ENCODE data around the gene HMBS.
"Not testable (repeated sequence)": the region's sequence is repeated elsewhere in the genome, so short reads cannot be mapped to it uniquely, and the experiment has no call there.

Gene HMBS

DNA sequence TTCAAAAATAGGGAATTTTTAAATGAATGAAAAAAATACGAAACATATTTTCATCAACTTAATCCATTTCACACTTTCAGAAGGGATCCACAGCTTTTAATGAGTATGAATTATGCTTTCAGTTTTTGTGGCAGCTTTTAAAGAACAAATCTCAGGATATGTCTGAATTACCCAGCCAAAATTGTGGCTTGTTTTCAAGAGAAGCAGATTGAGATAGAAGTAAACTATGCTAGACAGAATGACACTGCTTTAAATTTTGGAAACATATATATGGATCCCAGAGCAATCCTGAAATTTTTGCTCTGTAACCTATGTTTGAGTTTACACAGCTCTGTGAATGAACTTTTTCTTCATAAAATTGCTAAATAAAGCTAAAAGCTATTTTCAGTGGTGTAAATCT lies 34.3 kb downstream of the HMBS start:
- DNase-seq (ENCODE audit: low spot score), result no peak

DNA sequence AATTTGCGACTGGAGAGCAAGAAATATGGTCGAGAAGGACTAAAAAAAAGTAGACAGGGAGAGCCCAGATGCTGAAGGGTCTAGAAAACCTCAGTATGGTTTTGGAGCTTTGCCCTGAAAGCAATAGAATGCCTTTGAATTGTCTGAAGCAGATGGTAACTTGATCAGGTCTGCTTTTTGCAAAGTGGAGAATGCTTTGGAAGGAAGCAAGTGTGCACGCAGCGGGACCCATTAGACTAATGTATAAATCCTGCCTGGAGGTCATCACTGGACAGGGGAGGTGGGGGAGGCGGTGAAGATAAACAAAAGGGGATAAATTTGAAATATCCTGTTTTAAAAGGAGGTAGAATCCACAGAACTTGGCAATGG lies 35.9 kb downstream of the HMBS start:
- no peak for DNase-seq (ENCODE audit: low spot score)

DNA sequence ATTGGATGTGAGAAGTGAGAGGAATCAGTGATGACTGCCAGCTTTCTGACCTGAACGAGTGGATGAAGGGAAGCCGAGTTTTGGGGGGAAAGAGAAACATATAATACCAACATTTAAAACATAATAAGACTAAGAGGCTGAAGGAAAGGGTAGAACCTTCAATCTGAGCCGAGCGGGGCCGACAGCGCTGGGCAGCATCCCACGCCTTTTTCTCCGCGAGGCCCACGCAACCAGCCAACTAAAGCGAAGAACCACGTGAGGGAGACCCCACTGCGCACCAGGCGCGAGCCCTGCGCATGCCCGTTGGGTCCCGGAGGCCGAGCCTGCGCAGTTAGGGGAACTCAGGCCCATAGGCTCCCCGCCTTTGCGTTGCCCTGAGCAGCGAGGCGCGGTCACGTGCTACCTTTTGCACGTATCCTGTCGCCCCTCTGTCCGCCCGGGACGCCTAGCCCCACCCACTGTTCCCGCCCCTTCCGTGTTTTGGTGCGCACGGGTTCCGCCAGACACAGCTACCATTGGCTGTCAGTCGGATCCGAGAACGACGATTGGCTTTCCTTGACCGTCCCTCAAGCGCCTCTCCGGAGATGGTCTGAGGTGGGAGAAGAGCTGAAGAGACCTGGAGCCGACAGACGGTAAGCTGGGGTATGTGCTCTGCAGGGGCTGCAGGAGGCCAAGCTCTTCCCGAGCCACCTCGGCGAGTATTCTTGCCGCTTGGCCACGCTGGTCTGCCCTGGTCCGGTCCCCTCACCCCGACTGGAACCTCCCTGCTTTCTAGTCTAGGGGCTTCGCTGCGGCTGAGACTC lies 36.5 kb downstream of the HMBS start, which contains the start of gene HINFP:
Gene HINFP, plus strand, starts transcription at position 573 of the 803 bp plus-strand sequence. CDS start 5,365 bp downstream, outside the sequence.
- DNase-seq (ENCODE audit: low spot score), result peak; percentile 99

DNA sequence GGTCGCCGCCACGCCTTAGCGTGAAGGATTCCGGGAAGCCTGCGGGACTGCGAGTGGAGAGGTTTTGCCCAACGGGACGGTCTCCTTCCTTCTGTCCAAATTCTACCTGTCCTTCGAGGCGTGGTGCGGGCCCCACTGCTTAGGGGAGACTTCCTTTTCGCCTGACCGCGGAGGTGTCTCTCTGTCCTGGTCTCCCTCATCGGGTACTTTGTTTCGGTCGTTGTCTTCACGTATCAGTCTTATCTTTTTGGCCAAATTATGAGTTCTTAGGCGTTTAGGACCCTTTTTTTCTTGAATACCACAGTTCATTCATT lies 37.1 kb downstream of the HMBS start:
- DNase-seq (ENCODE audit: low spot score), result no peak

DNA sequence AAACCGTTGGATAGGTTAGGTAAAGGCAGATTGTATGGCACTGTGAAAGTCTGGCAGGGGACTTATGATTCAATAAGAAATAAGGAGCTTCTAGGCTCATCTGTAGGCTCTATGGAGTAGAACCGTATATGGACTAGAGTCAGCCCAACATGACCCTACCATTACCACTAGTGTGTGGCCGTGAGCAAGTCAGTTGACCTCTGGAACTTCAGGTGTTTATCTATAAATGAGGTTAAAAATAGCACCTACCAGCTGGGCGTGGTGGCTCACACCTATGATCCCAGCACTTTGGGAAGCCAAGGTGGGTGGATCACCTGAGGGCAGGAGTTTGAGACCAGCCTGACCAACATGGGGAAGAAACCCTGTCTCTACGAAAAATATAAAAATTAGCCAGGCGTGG lies 41.1 kb downstream of the HMBS start:
- no peak for DNase-seq (ENCODE audit: low spot score)

DNA sequence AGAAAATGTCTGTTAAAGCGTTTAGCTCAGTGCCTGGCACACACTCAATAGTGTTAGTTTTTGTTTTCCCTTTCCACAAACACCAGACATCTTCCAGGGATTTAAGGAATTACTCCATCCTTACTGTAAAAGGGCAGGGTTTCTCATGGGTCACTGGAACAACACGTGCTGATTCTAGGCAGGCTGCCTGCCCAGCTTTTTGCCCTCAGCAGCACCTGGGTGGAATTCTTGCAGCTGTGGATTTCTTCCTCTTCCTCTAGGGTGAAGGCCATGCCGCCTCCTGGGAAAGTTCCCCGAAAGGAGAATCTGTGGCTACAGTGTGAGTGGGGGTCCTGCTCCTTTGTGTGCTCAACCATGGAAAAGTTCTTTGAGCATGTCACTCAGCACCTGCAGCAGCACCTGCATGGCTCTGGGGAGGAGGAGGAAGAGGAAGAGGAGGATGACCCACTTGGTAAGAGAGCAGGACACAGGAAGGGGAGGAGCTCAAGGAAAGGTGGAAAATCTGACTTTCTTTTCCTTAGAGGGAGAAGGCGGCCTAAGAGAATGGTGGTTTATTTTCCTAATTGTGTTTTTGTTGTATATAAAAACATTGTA lies 42.1 kb downstream of the HMBS start:
- no peak for DNase-seq (ENCODE audit: low spot score)

DNA sequence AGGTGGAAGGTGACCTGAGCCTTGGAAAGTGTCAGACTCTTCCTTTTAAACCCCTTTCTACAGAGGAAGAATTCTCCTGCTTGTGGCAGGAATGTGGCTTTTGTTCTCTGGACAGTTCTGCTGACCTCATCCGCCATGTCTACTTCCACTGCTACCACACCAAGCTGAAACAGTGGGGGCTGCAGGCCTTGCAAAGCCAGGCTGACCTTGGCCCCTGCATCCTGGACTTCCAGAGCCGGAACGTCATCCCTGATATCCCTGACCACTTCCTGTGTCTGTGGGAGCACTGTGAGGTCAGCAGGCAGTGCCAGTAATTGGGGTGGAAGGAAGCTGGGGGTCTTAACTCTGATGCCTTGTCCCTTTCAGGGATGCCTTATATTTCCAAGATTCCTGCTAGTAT lies 46.0 kb downstream of the HMBS start:
- no peak for DNase-seq (ENCODE audit: low spot score)

DNA sequence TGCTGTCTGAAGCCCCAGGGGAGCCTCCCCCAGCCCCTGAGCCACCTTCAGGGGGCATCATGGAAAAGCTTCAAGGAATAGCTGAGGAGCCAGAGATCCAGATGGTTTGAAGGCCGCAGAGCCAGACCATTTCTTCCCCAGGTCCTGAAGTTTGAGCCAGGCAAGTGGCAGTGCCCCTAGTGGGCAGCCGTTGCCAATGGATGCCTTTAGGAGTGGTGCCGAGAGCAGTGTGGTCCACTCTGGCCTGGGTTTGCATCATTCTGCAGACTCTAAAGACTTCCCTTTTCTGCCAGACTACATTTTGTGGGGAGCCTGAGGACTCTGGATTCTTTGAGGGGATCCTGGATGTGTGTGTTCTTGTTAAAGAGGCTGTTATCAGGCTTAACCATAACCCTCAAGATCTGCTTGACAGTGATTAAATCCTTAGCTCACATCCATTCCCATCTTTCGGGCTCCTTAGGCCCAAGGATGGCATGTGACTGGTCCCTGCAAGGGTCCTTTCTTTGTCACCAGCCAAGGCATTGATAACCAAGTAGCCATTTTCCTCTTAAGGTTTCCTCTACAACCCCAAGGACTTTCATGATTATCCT lies 49.8 kb downstream of the HMBS start:
- peak; percentile 67 for DNase-seq (ENCODE audit: low spot score)

DNA sequence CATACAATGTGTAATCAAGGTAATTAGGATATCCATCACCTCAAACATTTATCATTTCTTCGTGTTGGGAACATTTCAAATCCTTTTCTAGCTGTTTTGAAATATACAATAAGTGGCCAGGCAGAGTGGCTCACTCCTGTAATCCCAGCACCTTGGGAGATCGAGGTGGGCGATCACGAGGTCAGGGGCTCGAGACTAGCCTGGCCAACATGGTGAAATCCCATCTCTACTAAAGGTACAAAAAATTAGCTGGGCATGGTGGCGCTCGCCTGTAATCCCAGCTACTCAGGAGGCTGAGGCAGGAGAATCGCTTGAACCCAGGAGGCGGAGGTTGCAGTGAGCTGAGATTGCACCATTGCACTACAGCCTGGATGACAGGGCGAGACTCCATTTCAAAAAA lies 54.6 kb downstream of the HMBS start:
- not testable (repeated sequence) for DNase-seq (ENCODE audit: low spot score)
